SW480 (cell line): ENCODE results near the gene SLC1A4.
"Not testable (repeated sequence)": the region's sequence is repeated elsewhere in the genome, so short reads cannot be mapped to it uniquely, and the experiment has no call there.

Experiments used
- DNase-seq: peaks from one replicate; pipeline ENCODE4 v3.0.0-alpha.2; 2016; ENCODE audit warnings: low spot score

Gene SLC1A4

GRCh38 chr2:64989126-64989981 is at the start of gene SLC1A4:
Gene SLC1A4, plus strand, starts transcription at chr2:64989399. Its CDS starts 245 bp downstream, at chr2:64989644.
- peak; percentile 91 for DNase-seq

GRCh38 chr2:64941143-64941542 is 48.1 kb upstream of the SLC1A4 start:
- no peak for DNase-seq

GRCh38 chr2:64941801-64942200 is 47.4 kb upstream of the SLC1A4 start:
- no peak for DNase-seq

- DNase-seq, result no peak
Observed at GRCh38 chr2:64942693-64943092, 46.5 kb upstream of the SLC1A4 start.

- no peak for DNase-seq
Observed at GRCh38 chr2:64943387-64944150, 45.6 kb upstream of the SLC1A4 start.

GRCh38 chr2:64944484-64944883 is 44.7 kb upstream of the SLC1A4 start:
- no peak for DNase-seq

- no peak for DNase-seq
Observed at GRCh38 chr2:64945973-64946768, 43.0 kb upstream of the SLC1A4 start.

- DNase-seq, result no peak
Observed at GRCh38 chr2:64946769-64947247, 42.4 kb upstream of the SLC1A4 start.

- DNase-seq, result no peak
Observed at GRCh38 chr2:64947885-64948284, 41.3 kb upstream of the SLC1A4 start.

- DNase-seq, result no peak
Observed at GRCh38 chr2:64950226-64951160, 38.7 kb upstream of the SLC1A4 start.

GRCh38 chr2:64951306-64951953 is 37.8 kb upstream of the SLC1A4 start:
- no peak for DNase-seq

- no peak for DNase-seq
Observed at GRCh38 chr2:64952096-64952495, 37.1 kb upstream of the SLC1A4 start.

- peak; percentile 71 for DNase-seq
Observed at GRCh38 chr2:64952511-64953482, 36.4 kb upstream of the SLC1A4 start.

- DNase-seq, result no peak
Observed at GRCh38 chr2:64955467-64955866, 33.7 kb upstream of the SLC1A4 start.

- no peak for DNase-seq
Observed at GRCh38 chr2:64957109-64957903, 31.9 kb upstream of the SLC1A4 start.

GRCh38 chr2:64958556-64958955 is 30.6 kb upstream of the SLC1A4 start:
- DNase-seq, result no peak

GRCh38 chr2:64960819-64961218 is 28.4 kb upstream of the SLC1A4 start:
- DNase-seq, result no peak

- DNase-seq, result not testable (repeated sequence)
Observed at GRCh38 chr2:64963138-64963537, 26.1 kb upstream of the SLC1A4 start.
